ENCODE data around the gene SDF2.

Gene SDF2

DNA sequence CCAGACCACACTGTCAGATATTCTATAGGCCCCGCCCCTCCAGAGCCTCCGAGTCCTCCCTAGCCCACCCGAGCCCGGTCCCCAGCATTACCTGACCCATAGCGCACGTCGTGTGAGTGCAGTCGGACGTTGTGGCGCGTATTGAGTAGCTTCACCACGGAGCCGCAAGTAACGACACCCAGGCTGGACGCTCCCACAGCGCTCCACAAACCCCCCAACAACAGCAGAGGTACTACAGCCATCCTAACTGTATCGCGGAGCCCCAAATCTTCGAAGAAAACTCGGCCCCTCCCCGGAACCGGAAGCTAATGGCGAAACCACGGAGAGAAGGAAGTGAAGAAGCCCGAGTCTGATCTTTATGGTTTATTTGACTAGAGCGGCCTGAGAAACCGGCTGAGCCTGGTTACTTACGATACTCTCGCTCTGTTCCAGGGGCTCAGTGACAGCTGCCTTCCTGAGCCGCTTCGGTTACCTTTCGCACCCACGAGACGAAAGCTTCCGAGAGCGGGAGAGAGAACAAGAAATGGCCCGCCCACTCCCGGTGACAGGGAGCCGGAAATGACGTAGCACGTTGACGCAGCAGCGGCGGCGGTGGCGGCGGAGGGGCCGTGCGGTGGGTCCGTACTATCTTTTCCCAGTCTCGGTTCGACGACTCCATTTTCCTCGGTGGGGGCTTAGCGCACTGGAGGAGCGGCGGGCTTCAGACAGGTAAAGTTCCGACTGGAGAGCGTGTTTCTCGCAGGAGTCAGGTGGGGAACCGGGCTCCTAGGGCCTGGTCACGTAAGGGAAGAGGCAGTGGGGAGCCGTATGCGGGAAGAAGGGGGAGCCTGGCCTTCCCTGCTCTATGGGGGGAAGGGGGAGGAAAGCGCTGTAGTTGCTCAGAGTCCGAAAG lies at the start of gene SDF2, which contains the start of gene SUPT6H:
Gene SDF2 (minus strand): TSS at position 272 of the 892 bp plus-strand sequence. CDS start 30 bp downstream, at position 242.
Gene SUPT6H (plus strand): TSS at position 571 of the 892 bp plus-strand sequence. CDS start 11,197 bp downstream, outside the sequence.
- TF ChIP-seq, protein P1, sequence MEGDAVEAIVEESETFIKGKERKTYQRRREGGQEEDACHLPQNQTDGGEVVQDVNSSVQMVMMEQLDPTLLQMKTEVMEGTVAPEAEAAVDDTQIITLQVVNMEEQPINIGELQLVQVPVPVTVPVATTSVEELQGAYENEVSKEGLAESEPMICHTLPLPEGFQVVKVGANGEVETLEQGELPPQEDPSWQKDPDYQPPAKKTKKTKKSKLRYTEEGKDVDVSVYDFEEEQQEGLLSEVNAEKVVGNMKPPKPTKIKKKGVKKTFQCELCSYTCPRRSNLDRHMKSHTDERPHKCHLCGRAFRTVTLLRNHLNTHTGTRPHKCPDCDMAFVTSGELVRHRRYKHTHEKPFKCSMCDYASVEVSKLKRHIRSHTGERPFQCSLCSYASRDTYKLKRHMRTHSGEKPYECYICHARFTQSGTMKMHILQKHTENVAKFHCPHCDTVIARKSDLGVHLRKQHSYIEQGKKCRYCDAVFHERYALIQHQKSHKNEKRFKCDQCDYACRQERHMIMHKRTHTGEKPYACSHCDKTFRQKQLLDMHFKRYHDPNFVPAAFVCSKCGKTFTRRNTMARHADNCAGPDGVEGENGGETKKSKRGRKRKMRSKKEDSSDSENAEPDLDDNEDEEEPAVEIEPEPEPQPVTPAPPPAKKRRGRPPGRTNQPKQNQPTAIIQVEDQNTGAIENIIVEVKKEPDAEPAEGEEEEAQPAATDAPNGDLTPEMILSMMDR (IDR thresholded peaks at IDR 0.05): peak in 1 of 2 experiments; percentile 9
- Histone ChIP-seq H3K4me3 (peak within 1 kb of the TSS; percentile 79 to 84), H3K4me1 (peaks cover 0 to 52% (median 28%) of the 10 kb centered on the region in 4 donors), H3K27ac (peak within 1 kb of the TSS; percentile 94 to 96), H3K36me3 (peaks cover 8 to 48% (median 16%) of the 10 kb centered on the region in 3 donors), H3K27me3 (no peaks in the 10 kb centered on the region), H3K9me3 (no peaks in the 10 kb centered on the region)
- intact Hi-C loops (cut with DNase I; ENCODE audit: low total_unique reads): loop anchor here (5.0 kb wide), 1 partner anchor 40 kb away; no protein-coding TSS in a partner anchor
- DNase-seq: peak; percentile 88 to 93

DNA sequence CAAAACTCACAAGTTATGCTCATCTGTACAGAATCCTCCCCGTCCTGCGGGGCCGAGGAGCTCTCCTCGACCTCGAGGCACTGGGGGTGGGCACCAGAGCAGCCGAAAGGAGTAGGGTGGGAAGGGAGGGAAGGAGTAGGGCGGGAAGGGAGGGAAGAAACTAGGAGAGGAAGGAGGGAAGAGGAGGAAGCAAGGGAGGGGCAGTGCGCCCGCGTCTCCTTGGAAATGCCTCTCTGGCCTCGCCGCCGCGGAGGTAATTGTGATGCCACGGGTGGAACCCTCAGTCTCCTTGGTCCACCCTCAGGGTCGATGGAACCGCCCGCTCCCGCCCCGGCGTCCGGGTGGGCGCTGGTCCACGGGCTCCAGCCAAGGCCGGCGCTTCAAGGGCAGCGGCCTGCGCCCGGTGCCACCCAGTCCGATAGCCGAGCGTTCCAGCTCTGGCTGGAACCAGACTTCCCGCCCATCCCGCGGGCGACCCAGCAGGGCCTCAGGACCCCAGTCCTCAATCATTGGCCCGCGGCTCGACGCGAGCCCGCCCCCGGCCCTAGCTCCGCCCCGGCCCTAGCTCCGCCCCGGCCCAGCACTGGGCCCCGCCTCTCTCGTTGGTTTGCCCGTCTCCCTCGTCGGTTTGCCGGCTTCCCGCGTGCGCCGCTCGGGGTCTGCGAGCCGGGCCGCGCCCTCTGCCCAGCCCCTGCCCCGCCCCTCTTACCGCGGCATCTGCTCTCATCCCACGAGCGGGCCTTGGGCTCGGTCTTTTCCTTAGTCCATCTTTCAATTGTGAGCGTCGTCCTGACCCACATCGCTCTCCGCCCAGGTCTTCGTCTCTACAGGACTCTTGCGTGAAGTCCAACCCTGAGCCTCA lies 49.4 kb upstream of the SDF2 start:
- TF ChIP-seq, protein P1 (IDR thresholded peaks at IDR 0.05): no peak
- H3K27ac ChIP-seq: peak overlapping the region; percentile 90 to 98
- no peaks in the 10 kb centered on the region for H3K27me3 ChIP-seq
- H3K4me3 ChIP-seq: peak overlapping the region; percentile 60 to 72
- H3K36me3 ChIP-seq: peaks cover 11 to 28% (median 23%) of the 10 kb centered on the region in 3 donors
- H3K4me1 ChIP-seq: peaks cover 0 to 23% (median 15%) of the 10 kb centered on the region in 4 donors
- intact Hi-C loops (cut with DNase I; ENCODE audit: low total_unique reads): no loop called here
- no peaks in the 10 kb centered on the region for H3K9me3 ChIP-seq
- peak; percentile 89 to 96 for DNase-seq

GRCh38 chr17:28707339-28707720 lies 45.6 kb upstream of the SDF2 start:
- no peak for DNase-seq
- peaks cover 12 to 40% (median 20%) of the 10 kb centered on the region in 3 donors for H3K36me3 ChIP-seq
- TF ChIP-seq, protein P1 (IDR thresholded peaks at IDR 0.05): no peak
- intact Hi-C loops (cut with DNase I; ENCODE audit: low total_unique reads): no loop called here
- no peak overlapping the region for H3K27ac ChIP-seq
- H3K9me3 ChIP-seq: no peaks in the 10 kb centered on the region
- H3K4me1 ChIP-seq: peaks cover 0 to 16% (median 8%) of the 10 kb centered on the region in 4 donors
- no peak overlapping the region for H3K4me3 ChIP-seq
- H3K27me3 ChIP-seq: no peaks in the 10 kb centered on the region

- H3K4me3 ChIP-seq: no peak overlapping the region
- H3K27me3 ChIP-seq: no peaks in the 10 kb centered on the region
- DNase-seq: no peak
- peaks cover 0 to 10% (median 2%) of the 10 kb centered on the region in 4 donors for H3K4me1 ChIP-seq
- H3K36me3 ChIP-seq: peaks cover 18 to 46% (median 26%) of the 10 kb centered on the region in 3 donors
- no peak overlapping the region for H3K27ac ChIP-seq
- intact Hi-C loops (cut with DNase I; ENCODE audit: low total_unique reads): no loop called here
- no peaks in the 10 kb centered on the region for H3K9me3 ChIP-seq
- TF ChIP-seq, protein P1 (IDR thresholded peaks at IDR 0.05): no peak
Observed at GRCh38 chr17:28706471-28707338, 45.0 kb upstream of the SDF2 start.

Measured in tibial artery (tissue), 4 donors.